Measurements from ENCODE around the gene TGFB2.

The TGFB2 gene

GRCh38 chr1:218429301-218429700 lies 84.2 kb downstream of the TGFB2 start:
- DNase-seq = peak; percentile 55

- DNase-seq = no peak
These were observed 85.2 kb downstream of the TGFB2 start for GRCh38 chr1:218430346-218430745.

GRCh38 chr1:218430822-218431221 lies 85.7 kb downstream of the TGFB2 start:
- peak; percentile 41 for DNase-seq

- DNase-seq = no peak
These were observed 86.3 kb downstream of the TGFB2 start for GRCh38 chr1:218431476-218431875.

GRCh38 chr1:218433744-218434143 lies 88.6 kb downstream of the TGFB2 start:
- DNase-seq = peak; percentile 11

- no peak for DNase-seq
These were observed 90.4 kb downstream of the TGFB2 start for GRCh38 chr1:218435528-218435927.

GRCh38 chr1:218436346-218436745 lies 91.2 kb downstream of the TGFB2 start:
- DNase-seq = no peak

GRCh38 chr1:218436997-218437396 lies 91.9 kb downstream of the TGFB2 start:
- DNase-seq = no peak

GRCh38 chr1:218439541-218440295 lies 94.6 kb downstream of the TGFB2 start:
- no peak for DNase-seq

- no peak for DNase-seq
These were observed 98.1 kb downstream of the TGFB2 start for GRCh38 chr1:218443255-218443654.

GRCh38 chr1:218444173-218444572 lies 99.0 kb downstream of the TGFB2 start:
- DNase-seq = no peak

GRCh38 chr1:218444588-218444987 lies 99.5 kb downstream of the TGFB2 start:
- no peak for DNase-seq

- no peak for DNase-seq
These were observed 102.0 kb downstream of the TGFB2 start for GRCh38 chr1:218447010-218447689.

- no peak for DNase-seq
These were observed 106.3 kb downstream of the TGFB2 start for GRCh38 chr1:218451415-218451814.

GRCh38 chr1:218454700-218455282 lies 109.7 kb downstream of the TGFB2 start:
- no peak for DNase-seq

- DNase-seq = no peak
These were observed 111.3 kb downstream of the TGFB2 start for GRCh38 chr1:218456444-218456843.

GRCh38 chr1:218459450-218459849 lies 114.3 kb downstream of the TGFB2 start:
- DNase-seq = no peak

- DNase-seq = peak; percentile 91
These were observed 115.0 kb downstream of the TGFB2 start for GRCh38 chr1:218459878-218460711.

GRCh38 chr1:218461351-218461750 lies 116.2 kb downstream of the TGFB2 start:
- DNase-seq = no peak

GRCh38 chr1:218462116-218462515 lies 117.0 kb downstream of the TGFB2 start:
- no peak for DNase-seq

- no peak for DNase-seq
These were observed 117.5 kb downstream of the TGFB2 start for GRCh38 chr1:218462587-218462986.

GRCh38 chr1:218463194-218464156 lies 118.3 kb downstream of the TGFB2 start:
- peak; percentile 93 for DNase-seq

Data from HCEC 1CT (cell line).